ENCODE data around the gene MYBPHL.

GRCh38 chr1:109263234-109263596 is 43.6 kb downstream of the MYBPHL start:
- TF ChIP-seq CTCF (IDR thresholded peaks at IDR 0.05) (no peak), POLR2A (IDR thresholded peaks at IDR 0.05) (no peak)
